A549 (cell line): ENCODE data around the gene UBR2. TPM values are rescaled to one million over a fixed set of nuclear protein-coding genes. Genes with fewer than 3 reads are reported as not detected.

ENCODE experiments used
- ATAC-seq, 2 experiments: fragments of 200-7000 bp in 1 of 2; fragments of >200 bp in 1 of 2; cut with Nextera tagmentation in 1 of 2; cut with Tn5 transposase in 1 of 2; 3 replicates each; pipeline versions ENCODE4 v1.8.0 to v1.9.1; 2018 to 2020; ENCODE audit warnings: mild to moderate bottlenecking in 1 of 2, moderate library complexity in 1 of 2
- CTCF ChIA-PET: fragments of 300-600 bp; sonication (Branson Sonifier 250); formaldehyde crosslinking; extraction: SDS; loops from one replicate; lab custom pipeline; 2021; ENCODE audit warnings: antibody characterized with exemption, inconsistent platforms; lab: Yijun Ruan, JAX
- POLR2A ChIA-PET: fragments of 350-600 bp; formaldehyde crosslinking; extraction: SDS; loops from one replicate; lab custom pipeline; 2021; ENCODE audit warnings: antibody characterized with exemption, inconsistent platforms; lab: Yijun Ruan, JAX
- DNase-seq, 2 experiments: peaks; one replicate each; pipeline versions ENCODE4 v3.0.0 to v3.0.0-alpha.2; 2011 to 2016; ENCODE audit warnings: low read depth in 1 of 2, low spot score in 1 of 2
- FAIRE-seq: peaks from 2 replicates; lab custom pipeline; 2011; peaks lifted over from hg19 to GRCh38; lab: Jason Lieb, UNC
- H3K27ac ChIP-seq, 2 experiments: fragments of >200 bp; sonication (Bioruptor Twin); formaldehyde crosslinking; 3 replicates each; pipeline ENCODE4 v1.5.1; 2016 to 2017
- H3K4me1 ChIP-seq: fragments of >200 bp; sonication (Bioruptor Twin); formaldehyde crosslinking; 3 replicates; pipeline ENCODE4 v1.6.1; 2016
- H3K4me2 ChIP-seq: fragments of >200 bp; sonication (Bioruptor Twin); formaldehyde crosslinking; 3 replicates; pipeline ENCODE4 v1.6.1; 2016
- H3K4me3 ChIP-seq: fragments of >200 bp; sonication (Bioruptor Twin); formaldehyde crosslinking; 3 replicates; pipeline ENCODE4 v1.5.1; 2016
- H3K9me3 ChIP-seq: fragments of >200 bp; sonication (Bioruptor Twin); formaldehyde crosslinking; 3 replicates; pipeline ENCODE4 v1.6.1; 2016
- BCL3 ChIP-seq: fragments of >200 bp; sonication (Bioruptor Twin); formaldehyde crosslinking; IDR thresholded peaks from 3 replicates; pipeline ENCODE4 v1.6.1; 2016
- CEBPB ChIP-seq, 2 experiments: fragments of >200 bp in 1 of 2; sonication (Bioruptor Twin) in 1 of 2; formaldehyde crosslinking in 1 of 2; IDR thresholded peaks; 2 replicates each; pipeline ENCODE4 v1.6.1; 2012 to 2016
- CHD2 ChIP-seq: fragments of 150-350 bp; IDR thresholded peaks from 2 replicates; pipeline ENCODE4 v1.6.1; 2014; ENCODE audit warnings: low read length; ENCODE audit not compliant: partially characterized antibody
- CTCF ChIP-seq: fragments of >200 bp; sonication (Bioruptor Twin); formaldehyde crosslinking; IDR thresholded peaks from 3 replicates; pipeline ENCODE4 v1.5.1; 2016
- EP300 ChIP-seq, 2 experiments: fragments of >200 bp; sonication (Bioruptor Twin); formaldehyde crosslinking; IDR thresholded peaks; 2 replicates in 1 of 2; 3 replicates in 1 of 2; pipeline ENCODE4 v1.6.1; 2016 to 2017
- ESRRA ChIP-seq: fragments of 150-350 bp; IDR thresholded peaks from 2 replicates; pipeline ENCODE4 v1.6.1; 2014; ENCODE audit warnings: mild to moderate bottlenecking, low read length, borderline replicate concordance
- FOSL2 ChIP-seq, 2 experiments: fragments of 450-650 bp in 1 of 2; fragments of >200 bp in 1 of 2; sonication (Bioruptor Twin) in 1 of 2; formaldehyde crosslinking; IDR thresholded peaks; 2 replicates each; pipeline versions ENCODE4 v1.5.0 to v1.6.1; 2016 to 2020; ENCODE audit warnings: mild to moderate bottlenecking in 1 of 2, moderate library complexity in 1 of 2
- FOXS1 ChIP-seq: fragments of 250-450 bp; sonication (Bioruptor Pico); IDR thresholded peaks from 2 replicates; pipeline ENCODE4 v1.5.0; 2020; ENCODE audit warnings: mild to moderate bottlenecking, moderate library complexity
- HES2 ChIP-seq: fragments of >200 bp; sonication (Bioruptor Twin); formaldehyde crosslinking; IDR thresholded peaks from 2 replicates; pipeline ENCODE4 v1.6.1; 2016
- HMGXB4 ChIP-seq: fragments of 250-450 bp; sonication (Bioruptor Pico); IDR thresholded peaks from 2 replicates; pipeline ENCODE4 v1.5.0; 2021; ENCODE audit warnings: mild to moderate bottlenecking, moderate library complexity, borderline replicate concordance
- HOXA7 ChIP-seq: fragments of 250-450 bp; sonication (Bioruptor Pico); IDR thresholded peaks from 2 replicates; pipeline ENCODE4 v1.5.0; 2020; ENCODE audit warnings: mild to moderate bottlenecking, moderate library complexity
- HOXB5 ChIP-seq: fragments of 250-450 bp; sonication (Bioruptor Pico); IDR thresholded peaks from 2 replicates; pipeline ENCODE4 v1.5.0; 2020; ENCODE audit warnings: mild to moderate bottlenecking, moderate library complexity
- JUNB ChIP-seq: fragments of >200 bp; sonication (Bioruptor Twin); formaldehyde crosslinking; IDR thresholded peaks from 2 replicates; pipeline ENCODE4 v1.6.1; 2016
- KDM5A ChIP-seq: fragments of 200-600 bp; sonication (generic); IDR thresholded peaks from 2 replicates; pipeline ENCODE4 v1.6.1; 2016; ENCODE audit warnings: antibody characterized with exemption, mild to moderate bottlenecking
- MAZ ChIP-seq: fragments of 150-350 bp; IDR thresholded peaks from 2 replicates; pipeline ENCODE4 v1.6.1; 2014; ENCODE audit warnings: antibody characterized with exemption, low read depth, low read length, borderline replicate concordance
- NPAS2 ChIP-seq: fragments of 250-450 bp; sonication (Bioruptor Pico); IDR thresholded peaks from 2 replicates; pipeline ENCODE4 v1.8.0; 2022; ENCODE audit warnings: mild to moderate bottlenecking, moderate library complexity, borderline replicate concordance
- NR3C1 ChIP-seq: fragments of >200 bp; sonication (Bioruptor Twin); formaldehyde crosslinking; IDR thresholded peaks from 3 replicates; pipeline ENCODE4 v1.6.1; 2017
- PBX3 ChIP-seq: IDR thresholded peaks from 2 replicates; pipeline ENCODE4 v1.6.1; 2012
- POLR2AphosphoS2 ChIP-seq: conservative IDR thresholded peaks from 2 replicates; pipeline ENCODE4 v1.6.1; 2012; ENCODE audit warnings: low read length, improper control_type of control experiment, inconsistent platforms
- RAD21 ChIP-seq, 2 experiments: fragments of >200 bp in 1 of 2; sonication (Bioruptor Twin) in 1 of 2; formaldehyde crosslinking in 1 of 2; IDR thresholded peaks in 1 of 2; conservative IDR thresholded peaks in 1 of 2; 2 replicates in 1 of 2; 3 replicates in 1 of 2; pipeline ENCODE4 v1.6.1; 2012 to 2018; ENCODE audit warnings: inconsistent platforms in 1 of 2
- REST ChIP-seq: fragments of 200-600 bp; sonication (generic); IDR thresholded peaks from 2 replicates; pipeline ENCODE4 v1.6.1; 2016; ENCODE audit warnings: antibody characterized with exemption, mild to moderate bottlenecking, moderate library complexity
- SMC3 ChIP-seq: fragments of >200 bp; sonication (Bioruptor Twin); formaldehyde crosslinking; IDR thresholded peaks from 3 replicates; pipeline ENCODE4 v1.6.1; 2018; ENCODE audit warnings: inconsistent platforms
- SREBF2 ChIP-seq: fragments of 450-650 bp; IDR thresholded peaks from 2 replicates; pipeline ENCODE4 v1.6.1; 2014; ENCODE audit warnings: mild to moderate bottlenecking, moderate library complexity
- TFCP2L1 ChIP-seq: fragments of 250-450 bp; sonication (Bioruptor Pico); IDR thresholded peaks from 2 replicates; pipeline ENCODE4 v1.5.0; 2021; ENCODE audit warnings: mild to moderate bottlenecking
- TP53 ChIP-seq: fragments of 250-450 bp; sonication (Bioruptor Pico); IDR thresholded peaks from 2 replicates; pipeline ENCODE4 v1.5.0; 2021; ENCODE audit warnings: mild to moderate bottlenecking, moderate library complexity
- USF2 ChIP-seq: fragments of 450-650 bp; IDR thresholded peaks from 2 replicates; pipeline ENCODE4 v1.6.1; 2014; ENCODE audit warnings: antibody characterized with exemption
- ZC3H11A ChIP-seq: fragments of 450-650 bp; IDR thresholded peaks from 2 replicates; pipeline ENCODE4 v1.6.1; 2014; ENCODE audit warnings: antibody characterized with exemption, mild to moderate bottlenecking
- ZSCAN20 ChIP-seq: fragments of 250-450 bp; sonication (Bioruptor Pico); IDR thresholded peaks from 2 replicates; pipeline ENCODE4 v1.8.0; 2022; ENCODE audit warnings: mild to moderate bottlenecking, moderate library complexity
- WGBS: methylation state at CpG from one replicate; pipeline ENCODE4 v1.1.6; 2017; ENCODE audit errors: missing lambda C conversion rate; 5-methylcytosine and 5-hydroxymethylcytosine counted together
- polyA plus RNA-seq, 4 experiments: library from polyadenylated mRNA; depleted of rRNA in 3 of 4; stranded (reverse); fragments of >200 nt; fragmentation: RNase III in 1 of 4; extraction: RNeasy Plus Mini Kit Qiagen cat#74134 plus additional on column Dnase treatment in 1 of 4; gene quantifications; 2 replicates in 3 of 4; 3 replicates in 1 of 4; pipeline ENCODE4 v1.2.3, GENCODE V29; 2011 to 2017

The UBR2 gene
- polyA plus RNA-seq, 2 of the 4 experiments (the other 2 are of a cell fraction), result 5.5 to 15.2 TPM

- Histone ChIP-seq H3K27ac (no peak overlapping the region), H3K4me2 (peak overlapping the region; percentile 61)
Measured at GRCh38 chr6:42726485-42727086, 162.8 kb downstream of the UBR2 start.

More at GRCh38 chr6:42726485-42727086, 162.8 kb downstream of the UBR2 start:
- ChIA-PET POLR2A (interaction anchor here (2.7 kb wide), 1 partner anchor 20 kb away, joined by 16 read pairs; the partner anchor contains the start of gene TBCC), CTCF (interaction anchor here (0.6 to 6.9 kb wide), 41 partner anchors 9 to 503 kb away, joined by 3 to 37 read pairs (median 4); partner anchors contain the start of genes RPL7L1 and TBCC)
- FAIRE-seq (no peak), ATAC-seq (peak; percentile 88 to 92; a peak in 5 of 6 replicates), DNase-seq (peak; percentile 72 to 79)
- Histone ChIP-seq H3K9me3 (no peaks in the 10 kb centered on the region), H3K4me3 (no peak overlapping the region), H3K4me1 (peaks cover 8% of the 10 kb centered on the region; the same call in 2 of the 3 replicates)
- WGBS, result 23% methylated on average over 14 of the region's 14 CpGs
- no peak for TF ChIP-seq TP53 (CRISPR knock-in tag)
- TF ChIP-seq REST, result no peak
- TF ChIP-seq MAZ, result no peak
- TF ChIP-seq HES2, result no peak
- TF ChIP-seq ESRRA, result peak; percentile 96
- TF ChIP-seq ZSCAN20 (CRISPR knock-in tag), result no peak
- TF ChIP-seq RAD21 (conservative IDR thresholded peaks at IDR 0.05 in 1 of 2, IDR thresholded peaks at IDR 0.05 in 1 of 2), result peak; percentile 86 to 87
- TF ChIP-seq POLR2AphosphoS2, result no peak
- TF ChIP-seq SREBF2, result no peak
- peak; percentile 83 for TF ChIP-seq CTCF
- TF ChIP-seq HOXB5 (CRISPR knock-in tag), result no peak
- TF ChIP-seq JUNB, result no peak
- no peak for TF ChIP-seq USF2
- TF ChIP-seq NPAS2 (CRISPR knock-in tag), result no peak
- TF ChIP-seq CHD2, result no peak
- no peak for TF ChIP-seq ZC3H11A
- TF ChIP-seq HMGXB4 (CRISPR knock-in tag), result no peak
- TF ChIP-seq PBX3, result no peak
- TF ChIP-seq BCL3, result no peak
- TF ChIP-seq EP300 (IDR thresholded peaks at IDR 0.05), result no peak
- TF ChIP-seq CEBPB (IDR thresholded peaks at IDR 0.05), result no peak
- TF ChIP-seq TFCP2L1 (CRISPR knock-in tag), result no peak
- no peak for TF ChIP-seq KDM5A
- TF ChIP-seq FOSL2 (IDR thresholded peaks at IDR 0.05), result no peak
- no peak for TF ChIP-seq FOSL2 (CRISPR knock-in tag; IDR thresholded peaks at IDR 0.05)
- TF ChIP-seq NR3C1, result no peak
- TF ChIP-seq SMC3, result peak; percentile 81
- TF ChIP-seq FOXS1 (CRISPR knock-in tag), result no peak
- TF ChIP-seq HOXA7, result no peak
